WTC11 (cell line): ENCODE measurements around the gene ADIPOR2. TPM values are rescaled to one million over a fixed set of nuclear protein-coding genes. Genes with fewer than 3 reads are reported as not detected.
A peak's percentile ranks its signal among the peaks of the same experiment; 100 is the strongest.

ENCODE experiments used
- ATAC-seq: fragments of 200-7000 bp; cut with Tn5 transposase; 2 replicates; pipeline ENCODE4 v1.10.0; 2021; ENCODE audit warnings: mild to moderate bottlenecking, moderate library complexity
- CTCF ChIA-PET: fragments of 300-600 bp; sonication (Branson Sonifier 250); formaldehyde crosslinking; loops from one replicate; lab custom pipeline; 2021; ENCODE audit warnings: antibody characterized with exemption; lab: Charles Lee
- POLR2A ChIA-PET: fragments of 350-600 bp; sonication (Branson Sonifier 250); formaldehyde crosslinking; loops from one replicate; lab custom pipeline; 2021; ENCODE audit warnings: antibody characterized with exemption; lab: Charles Lee
- DNase-seq: peaks from one replicate; pipeline ENCODE4 v3.0.0; 2021; ENCODE audit warnings: low spot score
- H3K27ac Mint-ChIP-seq: 2 replicates; pipeline ENCODE4 v1.8.0; 2021; ENCODE audit warnings: mixed read lengths
- H3K27me3 Mint-ChIP-seq: 2 replicates; pipeline ENCODE4 v1.8.0; 2021; ENCODE audit warnings: low read depth, mild to moderate bottlenecking, moderate library complexity, mixed read lengths
- H3K36me3 Mint-ChIP-seq: 2 replicates; pipeline ENCODE4 v1.8.0; 2021; ENCODE audit warnings: mixed read lengths
- H3K4me1 Mint-ChIP-seq: 2 replicates; pipeline ENCODE4 v1.8.0; 2022; ENCODE audit warnings: mixed read lengths
- H3K4me3 Mint-ChIP-seq: 2 replicates; pipeline ENCODE4 v1.8.0; 2021; ENCODE audit warnings: mild to moderate bottlenecking, moderate library complexity, mixed read lengths
- H3K9me3 Mint-ChIP-seq: 2 replicates; pipeline ENCODE4 v1.8.0; 2021; ENCODE audit warnings: mixed read lengths
- AFF4 ChIP-seq: sonication (generic); formaldehyde crosslinking; IDR thresholded peaks from 2 replicates; pipeline ENCODE4 v1.8.1; 2023; ENCODE audit warnings: mild to moderate bottlenecking, missing genetic modification reagents, borderline replicate concordance
- AR ChIP-seq: fragments of 250-450 bp; sonication (Bioruptor Pico); IDR thresholded peaks from 2 replicates; pipeline ENCODE4 v1.9.0; 2021; ENCODE audit warnings: mild to moderate bottlenecking
- ARID4B ChIP-seq: sonication (generic); formaldehyde crosslinking; IDR thresholded peaks from 2 replicates; pipeline ENCODE4 v1.8.0; 2023; ENCODE audit warnings: missing genetic modification reagents, mild to moderate bottlenecking, borderline replicate concordance
- ATF1 ChIP-seq: sonication (generic); formaldehyde crosslinking; IDR thresholded peaks from 2 replicates; pipeline ENCODE4 v1.8.1; 2023; ENCODE audit warnings: mild to moderate bottlenecking, moderate library complexity, missing genetic modification reagents
- CBFB ChIP-seq: sonication (generic); formaldehyde crosslinking; IDR thresholded peaks from 2 replicates; pipeline ENCODE4 v1.8.1; 2022; ENCODE audit warnings: mild to moderate bottlenecking, low read depth, missing genetic modification reagents
- CREM ChIP-seq: sonication (generic); formaldehyde crosslinking; IDR thresholded peaks from 2 replicates; pipeline ENCODE4 v1.8.1; 2022; ENCODE audit warnings: mild to moderate bottlenecking, missing genetic modification reagents, moderate library complexity
- CTCF ChIP-seq: fragments of 200-600 bp; IDR thresholded peaks from 2 replicates; pipeline ENCODE4 v1.8.0; 2022; ENCODE audit warnings: antibody characterized with exemption
- ELF4 ChIP-seq: sonication (generic); formaldehyde crosslinking; IDR thresholded peaks from 2 replicates; pipeline ENCODE4 v1.8.1; 2022; ENCODE audit warnings: low read depth, mild to moderate bottlenecking, moderate library complexity, missing genetic modification reagents
- FOXJ3 ChIP-seq: sonication (generic); formaldehyde crosslinking; IDR thresholded peaks from 2 replicates; pipeline ENCODE4 v1.9.0; 2021; ENCODE audit warnings: missing genetic modification reagents, mild to moderate bottlenecking, borderline replicate concordance
- GRHL2 ChIP-seq: fragments of 250-450 bp; sonication (Bioruptor Pico); IDR thresholded peaks from 2 replicates; pipeline ENCODE4 v1.8.0; 2022; ENCODE audit warnings: mild to moderate bottlenecking, moderate library complexity; ENCODE audit not compliant: insufficient replicate concordance, severe bottlenecking
- GTF2I ChIP-seq: fragments of 250-450 bp; sonication (Bioruptor Pico); conservative IDR thresholded peaks from 2 replicates; pipeline ENCODE4 v1.4.0; 2021; ENCODE audit warnings: mild to moderate bottlenecking
- MAX ChIP-seq: sonication (generic); formaldehyde crosslinking; IDR thresholded peaks from 2 replicates; pipeline ENCODE4 v1.8.0; 2022; ENCODE audit warnings: mild to moderate bottlenecking, missing genetic modification reagents
- NFE2L1 ChIP-seq: sonication (generic); formaldehyde crosslinking; IDR thresholded peaks from 2 replicates; pipeline ENCODE4 v1.8.1; 2023; ENCODE audit warnings: missing genetic modification reagents
- NFYB ChIP-seq: sonication (generic); formaldehyde crosslinking; conservative IDR thresholded peaks from 2 replicates; pipeline ENCODE4 v1.8.0; 2022; ENCODE audit warnings: low read depth, missing genetic modification reagents
- NR1H2 ChIP-seq: sonication (generic); formaldehyde crosslinking; IDR thresholded peaks from 2 replicates; pipeline ENCODE4 v1.9.0; 2021; ENCODE audit warnings: mild to moderate bottlenecking, moderate library complexity, missing genetic modification reagents
- ZNF121 ChIP-seq: sonication (generic); formaldehyde crosslinking; IDR thresholded peaks from 2 replicates; pipeline ENCODE4 v1.8.0; 2023; ENCODE audit warnings: missing genetic modification reagents
- ZNF138 ChIP-seq: sonication (generic); formaldehyde crosslinking; conservative IDR thresholded peaks from 2 replicates; pipeline ENCODE4 v1.8.1; 2022; ENCODE audit warnings: mild to moderate bottlenecking, moderate library complexity, missing genetic modification reagents
- ZNF232 ChIP-seq: sonication (generic); formaldehyde crosslinking; IDR thresholded peaks from 2 replicates; pipeline ENCODE4 v1.8.0; 2022; ENCODE audit warnings: mild to moderate bottlenecking, missing genetic modification reagents
- ZNF263 ChIP-seq: sonication (generic); formaldehyde crosslinking; IDR thresholded peaks from 2 replicates; pipeline ENCODE4 v1.8.1; 2022; ENCODE audit warnings: low read depth, mild to moderate bottlenecking, moderate library complexity, missing genetic modification reagents
- ZNF416 ChIP-seq: fragments of 250-450 bp; sonication (Bioruptor Pico); IDR thresholded peaks from 2 replicates; pipeline ENCODE4 v1.9.0; 2021; ENCODE audit warnings: mild to moderate bottlenecking, inconsistent platforms
- ZNF671 ChIP-seq: fragments of 250-450 bp; sonication (Bioruptor Pico); IDR thresholded peaks from 2 replicates; pipeline ENCODE4 v1.8.0; 2021; ENCODE audit warnings: mild to moderate bottlenecking
- total RNA-seq: library from RNA; stranded (reverse); gene quantifications from 3 replicates; pipeline ENCODE4 v1.2.3, GENCODE V29; 2021

Gene ADIPOR2
- total RNA-seq, 1 experiment from 2014 or later: 38.4 TPM

GRCh38 chr12:1651946-1652345 lies 38.9 kb upstream of the ADIPOR2 start (continued):
- no peak for TF ChIP-seq ZNF263 (CRISPR knock-in tag)
- no peak for TF ChIP-seq ELF4 (CRISPR knock-in tag)
- no peak for TF ChIP-seq GTF2I
- no peak for TF ChIP-seq NFE2L1 (CRISPR knock-in tag)

GRCh38 chr12:1655225-1655788 lies 35.6 kb upstream of the ADIPOR2 start:
- Mint-ChIP-seq H3K27me3 (peaks cover 21% of the 10 kb centered on the region), H3K27ac (no peak overlapping the region), H3K4me3 (no peak overlapping the region), H3K36me3 (no peaks in the 10 kb centered on the region), H3K9me3 (no peaks in the 10 kb centered on the region), H3K4me1 (peaks cover 11% of the 10 kb centered on the region)
- TF ChIP-seq NR1H2 (CRISPR knock-in tag) (no peak), ZNF121 (no peak)
- ATAC-seq: 0 out of 2 replicates have a peak, but pooled peaks have one; percentile 15
- no peak for DNase-seq
- ChIA-PET CTCF (interaction anchor here (1.3 to 4.9 kb wide), 5 partner anchors 21 to 285 kb away, joined by 4 to 154 read pairs (median 8); partner anchors contain the start of gene ADIPOR2), POLR2A (interaction anchor here (0.5 to 0.6 kb wide), 2 partner anchors 146 to 356 kb away, joined by 3 to 4 read pairs; no protein-coding TSS in a partner anchor)

GRCh38 chr12:1656902-1657301 lies 34.0 kb upstream of the ADIPOR2 start:
- ChIA-PET CTCF (interaction anchor here (0.6 to 2.1 kb wide), 2 partner anchors 22 to 134 kb away, joined by 3 to 6 read pairs; no protein-coding TSS in a partner anchor), POLR2A (no interaction called here)
- Mint-ChIP-seq H3K9me3 (no peaks in the 10 kb centered on the region), H3K27ac (no peak overlapping the region), H3K4me1 (peaks cover 11% of the 10 kb centered on the region), H3K27me3 (peaks cover 28% of the 10 kb centered on the region), H3K36me3 (no peaks in the 10 kb centered on the region), H3K4me3 (no peak overlapping the region)
- ATAC-seq (no peak), DNase-seq (no peak)
- no peak for TF ChIP-seq FOXJ3
- no peak for TF ChIP-seq NFYB (CRISPR knock-in tag)
- TF ChIP-seq CTCF: no peak
- TF ChIP-seq ZNF416 (CRISPR knock-in tag): no peak
- TF ChIP-seq ZNF671 (CRISPR knock-in tag): no peak
- no peak for TF ChIP-seq CREM (CRISPR knock-in tag)
- no peak for TF ChIP-seq ZNF138
- TF ChIP-seq CBFB: no peak
- TF ChIP-seq GRHL2 (CRISPR knock-in tag): no peak
- TF ChIP-seq AFF4 (CRISPR knock-in tag): no peak
- no peak for TF ChIP-seq AR (CRISPR knock-in tag)
- TF ChIP-seq ARID4B (CRISPR knock-in tag): no peak
- no peak for TF ChIP-seq MAX (CRISPR knock-in tag)
- no peak for TF ChIP-seq ZNF232
- no peak for TF ChIP-seq ATF1 (CRISPR knock-in tag)
